Activated CD4-positive, alpha-beta T cell treated with anti-CD3 and anti-CD28 coated beads for 4 hours (primary cell): Measurements from ENCODE around the gene PAIP1.
"Not testable (repeated sequence)": the region's sequence is repeated elsewhere in the genome, so short reads cannot be mapped to it uniquely, and the experiment has no call there.

Source experiments
- DNase-seq, 2 donors: peaks; one replicate each; pipeline ENCODE4 v3.0.0-alpha.2; 2020

PAIP1 gene

DNA sequence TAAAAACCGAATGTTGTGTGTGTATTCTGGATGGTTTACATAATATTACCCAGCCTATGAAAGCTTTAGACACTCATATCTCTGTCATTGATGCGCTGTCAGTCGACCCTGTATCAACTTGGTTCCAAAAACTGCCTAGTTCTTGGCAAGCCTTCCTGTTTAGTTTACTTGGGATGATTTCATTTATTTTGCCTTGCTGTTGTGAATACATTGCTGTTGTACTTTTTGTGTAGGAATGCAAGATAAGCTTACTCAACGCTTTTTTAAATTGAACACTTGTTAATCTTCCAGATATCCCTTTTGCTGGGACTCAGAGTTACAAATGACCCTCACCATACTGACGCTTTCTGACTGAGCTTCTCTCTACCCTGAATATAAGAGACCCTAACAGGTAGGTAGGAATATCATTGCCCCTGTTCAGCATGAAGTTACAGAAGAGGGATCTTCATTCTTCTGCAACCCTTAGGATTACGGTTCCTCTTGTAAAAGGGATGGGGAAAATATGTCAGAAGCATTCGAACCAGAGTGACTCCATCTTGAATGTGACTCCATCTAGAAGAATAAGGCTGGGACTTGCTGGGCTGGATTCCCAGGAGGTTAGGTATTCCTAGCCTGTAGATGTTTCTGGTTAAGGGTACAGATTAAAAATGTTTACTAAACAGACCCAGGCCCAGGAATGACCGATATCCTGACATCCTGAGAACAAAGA is 13.7 kb upstream of the PAIP1 start:
- no peak for DNase-seq

DNA sequence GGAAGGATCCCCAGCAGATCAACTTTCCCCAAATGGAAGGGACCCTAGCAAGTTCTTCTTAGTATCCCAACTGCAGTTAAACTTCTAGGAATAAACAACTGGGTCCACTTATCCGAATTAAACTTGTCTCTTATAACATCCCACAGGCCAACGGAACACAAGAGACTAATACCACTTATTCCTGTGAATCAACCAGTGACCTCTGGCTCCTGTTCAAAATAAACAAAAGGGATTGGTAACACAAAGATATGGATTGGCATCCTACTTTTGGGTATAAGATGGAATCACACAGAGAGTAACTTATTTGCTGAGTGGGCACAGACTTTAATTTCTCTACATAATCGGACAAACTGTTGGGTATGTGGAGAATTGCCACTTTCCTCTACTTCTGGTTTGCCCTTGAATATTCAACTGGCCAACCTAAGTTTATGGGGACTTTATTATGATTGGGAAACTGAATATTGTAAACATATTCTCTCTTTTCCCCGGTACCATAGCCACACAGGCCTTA is 12.4 kb upstream of the PAIP1 start:
- no peak for DNase-seq

DNA sequence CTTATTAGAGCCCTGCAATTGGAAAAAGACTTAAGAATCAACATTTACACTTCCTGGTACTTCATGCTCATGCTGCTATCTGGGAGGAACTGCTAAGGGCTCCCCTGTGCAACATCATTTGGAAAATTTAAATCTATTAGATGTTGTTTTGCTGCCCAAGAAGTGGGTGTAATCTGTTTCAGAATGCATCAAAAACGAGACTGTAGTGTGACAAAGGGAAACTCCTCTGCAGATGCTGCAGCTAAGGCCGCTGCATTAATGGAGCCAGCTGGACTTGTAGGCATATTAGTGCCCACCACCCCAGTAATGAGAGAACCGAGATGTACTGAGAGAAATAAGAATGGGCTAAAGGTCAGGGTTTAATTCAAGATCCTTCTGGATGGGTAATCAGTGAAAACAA is 11.1 kb upstream of the PAIP1 start:
- DNase-seq, result no peak

DNA sequence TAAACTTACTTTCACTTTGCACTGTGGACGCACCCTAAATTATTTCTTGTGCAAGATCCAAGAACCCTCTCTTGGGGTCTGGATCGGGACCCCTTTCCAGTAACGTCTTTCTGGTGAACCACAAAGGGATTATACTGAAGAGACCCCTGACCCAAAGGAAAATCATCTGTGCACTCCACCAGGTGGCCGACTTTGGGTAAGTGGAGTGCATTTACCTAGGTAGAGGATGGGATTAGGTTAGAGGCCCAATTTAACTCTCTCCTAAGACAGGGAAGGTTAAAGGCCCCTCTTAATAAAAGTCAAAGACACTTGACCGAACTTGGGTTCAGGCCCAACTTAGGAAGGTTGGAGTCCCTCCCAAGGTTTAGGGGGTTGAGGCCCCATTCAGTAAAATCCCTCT is 8.2 kb upstream of the PAIP1 start:
- DNase-seq, result no peak

DNA sequence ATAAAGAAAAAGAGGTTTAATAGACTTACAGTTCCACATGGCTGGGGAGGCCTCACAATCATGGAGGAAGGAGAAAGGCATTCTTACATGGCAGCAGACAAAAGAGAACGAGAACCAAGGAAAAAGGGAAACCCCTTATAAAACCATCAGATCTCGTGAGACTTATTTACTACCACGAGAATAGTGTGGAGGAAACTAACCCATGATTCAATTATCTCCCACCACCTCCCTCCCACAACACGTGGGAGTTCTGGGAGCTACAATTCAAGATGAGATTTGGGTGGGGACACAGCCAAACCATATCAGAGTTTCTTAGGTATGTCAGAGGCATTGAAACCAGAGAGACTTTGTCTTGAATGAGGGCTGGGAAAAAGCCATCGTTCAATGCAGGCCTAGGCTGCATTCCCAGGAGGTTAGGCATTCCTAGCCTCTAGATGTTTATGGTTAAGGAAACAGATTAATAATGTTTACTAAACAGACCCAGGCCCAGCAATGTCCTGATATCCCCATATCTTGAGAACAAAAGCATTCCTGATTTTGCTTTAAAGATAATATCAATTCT is 7.5 kb upstream of the PAIP1 start:
- no peak for DNase-seq

DNA sequence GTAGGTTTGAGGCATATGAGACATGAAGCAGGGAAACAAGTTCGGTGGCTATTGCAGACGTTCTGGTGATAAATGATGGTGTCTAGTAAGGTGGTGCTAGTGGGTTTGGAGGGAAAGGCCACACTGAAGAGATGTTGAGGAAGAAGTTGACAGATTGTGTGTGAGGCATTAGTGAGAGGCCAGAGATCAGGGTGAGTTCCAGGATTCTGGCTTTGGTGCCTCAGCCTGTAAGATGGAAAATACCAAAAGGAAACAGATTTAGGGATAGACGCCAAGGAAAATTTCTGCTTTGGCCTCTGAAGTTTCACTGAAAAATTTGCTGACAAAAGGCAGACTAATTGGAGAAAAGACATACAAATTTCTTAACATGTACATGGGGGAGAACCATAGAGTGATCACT is 6.4 kb upstream of the PAIP1 start:
- no peak for DNase-seq

DNA sequence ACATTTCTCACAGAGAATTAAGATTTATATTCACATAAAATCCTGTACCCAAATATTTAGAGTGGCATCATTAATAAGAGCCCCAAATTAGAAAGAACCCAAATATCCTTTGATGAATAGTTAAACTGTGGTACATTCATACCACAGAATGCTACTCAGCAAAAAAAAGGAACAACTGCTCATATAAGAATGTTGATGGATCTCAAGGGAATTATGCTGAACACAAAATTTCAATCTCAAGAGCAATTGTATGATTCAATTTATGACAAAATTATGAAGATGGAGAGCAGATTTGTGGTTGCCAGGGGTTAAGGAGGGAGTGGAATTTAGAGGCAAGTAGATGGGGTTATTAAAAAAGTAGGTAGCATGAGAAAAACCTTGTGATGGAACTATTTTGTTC is 4.5 kb upstream of the PAIP1 start:
- no peak for DNase-seq

DNA sequence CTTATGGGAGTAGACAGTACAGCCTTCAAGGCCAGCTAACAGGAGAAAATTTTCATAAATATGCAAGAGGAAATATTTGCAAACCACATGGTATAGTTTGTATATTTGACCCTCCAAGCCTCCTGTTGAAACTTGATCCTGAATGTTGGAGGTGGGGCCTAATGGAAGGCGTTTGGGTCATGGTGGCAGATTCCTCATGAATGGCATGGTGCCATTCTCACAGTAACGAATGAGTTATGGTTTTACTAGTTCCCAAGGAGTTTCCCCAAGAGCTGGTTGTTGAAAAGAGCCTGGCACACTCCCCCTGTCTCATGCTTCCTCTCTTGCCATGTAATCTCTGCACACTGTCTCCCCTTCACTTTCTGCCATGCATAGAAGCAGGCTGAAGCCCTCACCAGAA is 3.3 kb upstream of the PAIP1 start:
- no peak for DNase-seq

DNA sequence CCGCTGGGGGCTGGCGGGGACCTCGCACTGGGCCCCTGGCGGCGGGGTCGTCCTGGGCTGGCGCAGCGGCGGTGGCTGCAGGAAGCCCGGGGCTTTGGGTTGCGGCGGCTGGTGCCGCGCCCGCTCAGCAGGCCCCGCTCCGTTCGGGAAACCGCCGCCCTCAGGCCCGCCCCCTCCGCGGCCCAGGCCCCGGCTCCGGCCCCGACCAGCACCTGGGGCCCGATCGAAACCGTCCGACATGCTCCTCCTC is 345 bp downstream of the PAIP1 start:
- DNase-seq, result not testable (repeated sequence)

DNA sequence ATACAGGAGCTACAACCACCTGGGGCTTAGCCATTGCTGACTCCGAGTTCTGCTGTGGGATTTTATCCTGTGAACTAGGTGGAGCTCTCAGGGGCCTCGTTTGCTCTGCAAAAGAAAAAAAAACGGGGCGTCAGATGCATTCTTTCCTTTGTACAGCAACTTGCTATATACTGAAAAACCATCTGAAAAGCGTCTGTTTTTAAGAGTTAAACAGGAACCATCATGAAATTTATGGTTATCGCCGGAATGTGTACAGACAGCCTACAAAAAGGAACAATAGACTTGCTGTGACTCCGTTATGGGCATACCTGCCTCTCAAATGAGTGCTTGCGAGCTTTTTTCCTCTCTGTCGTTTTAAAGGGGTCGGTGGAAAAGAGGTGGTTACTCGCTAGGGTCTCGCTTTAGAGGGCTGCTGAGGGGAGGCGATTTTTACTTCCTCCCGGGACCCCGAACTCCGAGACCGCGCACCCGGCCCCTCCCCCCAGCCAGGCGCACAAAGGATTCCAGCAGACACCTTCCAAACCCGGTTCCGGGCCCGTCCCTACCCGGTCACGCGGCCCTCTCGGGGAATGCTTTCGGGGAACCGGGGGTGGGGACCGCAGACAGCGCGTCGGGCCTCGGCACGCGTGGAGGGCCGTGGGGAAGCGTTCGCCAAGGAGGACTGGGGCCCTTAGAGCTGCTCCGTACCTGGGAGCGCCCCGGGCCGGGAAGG is 826 bp downstream of the PAIP1 start:
- peak; percentile 54 to 61 for DNase-seq

DNA sequence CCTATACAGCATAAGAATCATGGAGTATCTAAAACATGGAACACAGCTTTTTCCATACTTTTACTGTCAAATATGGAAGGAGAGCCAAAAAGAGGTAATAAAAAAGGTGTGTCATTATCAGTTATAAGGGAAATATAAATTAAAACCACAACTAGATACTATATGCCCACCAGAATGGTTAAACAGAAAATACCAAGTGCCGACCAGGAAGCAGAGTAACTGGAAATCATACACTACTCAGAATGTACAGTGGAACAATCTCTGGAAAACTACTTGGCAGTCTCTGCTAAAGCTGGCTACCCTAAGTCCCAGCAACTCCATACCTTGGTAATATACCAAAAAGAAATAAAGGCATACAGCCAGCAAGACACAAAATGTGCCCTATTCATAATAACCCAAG is 2.4 kb downstream of the PAIP1 start:
- no peak for DNase-seq

DNA sequence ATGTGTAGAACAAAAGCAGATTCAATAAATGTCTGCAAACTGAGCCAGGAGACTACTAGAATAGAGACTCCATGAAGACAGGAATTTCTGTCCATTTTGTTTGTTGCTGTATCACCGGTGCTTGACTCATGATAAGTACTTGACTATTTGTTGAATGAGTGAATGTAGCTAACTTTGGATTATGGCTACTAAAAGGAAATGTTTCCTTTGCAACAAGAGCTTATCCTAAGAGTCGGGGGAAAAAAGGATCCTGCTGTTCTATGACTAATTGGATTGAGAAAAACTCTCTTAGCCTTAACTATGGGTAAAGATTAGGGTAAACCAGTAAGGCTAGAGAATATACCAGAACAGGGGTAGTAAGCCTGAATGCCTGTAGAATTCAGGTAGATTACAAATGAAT is 3.5 kb downstream of the PAIP1 start:
- DNase-seq, result no peak

DNA sequence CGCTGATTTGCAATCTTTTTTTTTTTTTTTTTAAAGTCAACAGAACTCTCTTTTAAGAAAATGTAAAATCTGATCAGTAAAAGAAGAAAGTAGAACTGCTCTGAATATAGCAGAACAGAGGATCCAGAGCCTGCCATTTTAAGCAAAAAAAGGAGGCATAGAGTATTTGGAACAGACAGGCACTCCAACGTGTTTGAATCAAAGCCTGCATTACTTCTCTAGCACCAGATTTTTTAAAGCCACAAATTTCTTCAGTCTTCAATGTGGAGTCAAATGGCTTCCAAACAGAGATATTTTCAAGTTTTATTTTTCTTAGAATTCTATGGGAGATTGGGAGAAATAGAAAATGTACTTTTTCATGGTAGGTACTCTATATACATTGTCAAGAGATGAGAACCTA is 5.1 kb downstream of the PAIP1 start:
- DNase-seq, result no peak

DNA sequence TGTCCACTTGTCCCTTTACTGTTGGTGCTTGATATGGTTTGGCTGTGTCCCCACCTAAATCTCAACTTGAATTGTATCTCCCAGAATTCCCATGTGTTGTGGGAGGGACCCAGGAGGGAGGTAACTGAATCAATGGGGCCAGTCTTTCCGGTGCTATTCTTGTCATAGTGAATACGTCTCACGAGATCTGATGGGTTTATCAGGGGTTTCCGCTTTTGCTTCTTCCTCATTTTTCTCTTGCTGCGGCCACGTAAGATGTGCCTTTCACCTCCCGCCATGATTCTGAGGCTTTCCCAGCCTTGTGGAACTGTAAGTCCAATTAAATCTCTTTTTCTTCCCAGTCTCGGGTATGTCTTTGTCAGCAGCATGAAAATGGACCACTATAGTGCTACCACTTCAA is 7.6 kb downstream of the PAIP1 start:
- not testable (repeated sequence) for DNase-seq

DNA sequence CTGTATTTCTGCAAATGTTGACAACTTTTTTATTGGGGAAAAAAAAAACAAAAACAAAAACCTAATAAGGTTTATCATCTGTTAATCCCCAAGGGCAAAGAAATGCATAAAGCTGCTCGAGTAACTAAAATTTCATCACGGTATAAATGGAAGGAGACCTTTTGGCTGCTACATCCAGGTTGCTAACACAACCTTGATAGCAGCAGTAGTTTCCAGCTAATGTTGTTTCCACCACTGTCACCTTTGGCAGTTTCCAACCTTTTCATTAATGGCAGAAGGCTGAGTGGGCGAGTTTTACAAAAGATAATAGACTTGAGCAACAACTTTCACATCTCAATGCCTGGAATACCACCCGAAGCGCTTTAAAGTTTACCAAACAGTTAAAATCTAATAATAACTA is 8.5 kb downstream of the PAIP1 start:
- no peak for DNase-seq

DNA sequence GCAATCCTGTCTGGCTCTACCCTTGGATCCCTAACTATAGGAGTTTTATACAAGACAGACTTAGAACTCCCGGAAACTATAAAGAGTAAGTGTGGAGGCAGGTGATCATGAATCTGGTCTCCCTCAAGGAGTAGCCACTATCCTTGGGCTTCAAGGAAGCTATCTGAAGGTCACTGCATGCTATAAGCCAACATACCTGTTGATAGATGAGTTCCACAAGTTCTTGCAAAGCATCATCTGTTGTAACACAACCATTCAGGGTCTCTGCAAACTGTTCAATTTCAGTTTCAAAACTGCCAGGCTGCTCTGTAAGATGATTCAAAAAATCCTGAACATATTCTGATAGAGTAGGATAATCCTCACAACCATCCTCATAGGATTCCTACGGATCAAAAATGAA is 9.3 kb downstream of the PAIP1 start:
- no peak for DNase-seq

DNA sequence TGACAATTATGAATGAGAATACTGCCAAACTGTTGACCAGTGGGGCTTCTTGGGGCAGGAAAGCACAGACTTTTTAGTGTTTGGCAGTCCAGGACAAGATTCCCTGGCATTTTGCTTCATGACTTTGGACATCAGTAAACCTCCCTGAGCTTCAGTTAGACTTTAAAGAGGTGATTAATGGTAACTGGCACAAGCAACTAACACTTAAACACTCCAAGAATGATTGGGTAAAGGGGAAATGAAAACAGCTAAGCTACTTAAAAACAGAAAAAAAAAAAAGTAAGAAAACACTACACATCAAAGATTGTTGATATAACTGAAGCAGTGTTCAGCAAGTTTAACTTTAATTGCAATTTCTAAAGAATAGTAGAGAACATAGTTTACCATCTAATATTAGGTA is 13.4 kb downstream of the PAIP1 start:
- DNase-seq, result no peak

DNA sequence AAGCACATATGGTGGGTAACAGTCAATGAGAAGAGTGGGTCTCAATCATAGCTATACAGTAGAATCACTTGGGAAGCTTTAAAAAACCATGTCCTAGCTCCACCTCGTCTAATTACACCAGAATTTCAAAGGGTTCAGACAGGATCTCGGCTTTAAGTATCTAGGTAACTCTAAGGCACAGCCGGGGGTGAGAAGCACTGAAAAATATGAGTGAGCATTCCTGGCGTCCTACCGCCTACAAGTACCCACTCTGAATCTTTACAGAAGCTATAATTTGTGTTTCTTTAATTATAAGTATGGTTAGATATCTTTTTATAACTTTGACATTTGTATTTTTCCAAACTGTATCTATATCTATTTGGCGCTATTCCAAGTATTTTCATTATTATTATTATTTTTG is 16.1 kb downstream of the PAIP1 start:
- DNase-seq, result no peak

DNA sequence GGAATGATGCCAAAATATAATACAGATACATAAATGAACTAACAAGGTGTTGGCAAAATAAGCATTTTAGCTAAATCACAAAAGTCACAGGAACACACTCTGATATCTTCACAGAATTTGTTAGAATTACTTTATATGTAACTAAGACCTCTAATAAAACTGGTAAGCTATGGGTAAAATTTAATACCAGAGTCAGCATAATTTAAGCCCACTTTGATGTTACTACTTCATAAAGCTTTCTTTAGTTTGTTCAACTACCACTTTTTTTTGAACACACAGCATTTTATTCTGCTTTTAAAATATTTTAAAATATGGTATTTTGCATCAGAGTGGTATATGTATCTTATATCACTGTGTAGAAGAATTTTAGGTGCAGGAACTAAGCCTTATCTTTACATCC is 19.9 kb downstream of the PAIP1 start:
- DNase-seq, result no peak

DNA sequence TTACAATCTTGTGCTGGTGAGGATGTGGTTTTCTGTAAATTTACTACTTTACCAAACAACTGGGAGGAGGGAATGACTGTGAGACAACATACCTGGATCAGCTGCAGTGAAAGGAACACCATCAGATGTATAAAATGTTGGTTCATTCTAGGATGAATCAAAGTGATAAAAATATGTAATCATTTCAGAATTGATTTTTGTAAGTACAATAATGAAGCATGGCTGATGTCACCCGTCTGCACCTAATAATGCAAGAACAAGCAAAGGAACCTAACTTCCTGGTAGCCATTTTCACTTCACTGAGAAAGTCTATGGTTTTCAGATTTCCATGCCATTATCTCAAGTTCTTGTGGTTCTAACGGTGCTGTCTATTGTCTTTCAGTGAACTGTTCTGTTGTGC is 23.2 kb downstream of the PAIP1 start:
- no peak for DNase-seq

DNA sequence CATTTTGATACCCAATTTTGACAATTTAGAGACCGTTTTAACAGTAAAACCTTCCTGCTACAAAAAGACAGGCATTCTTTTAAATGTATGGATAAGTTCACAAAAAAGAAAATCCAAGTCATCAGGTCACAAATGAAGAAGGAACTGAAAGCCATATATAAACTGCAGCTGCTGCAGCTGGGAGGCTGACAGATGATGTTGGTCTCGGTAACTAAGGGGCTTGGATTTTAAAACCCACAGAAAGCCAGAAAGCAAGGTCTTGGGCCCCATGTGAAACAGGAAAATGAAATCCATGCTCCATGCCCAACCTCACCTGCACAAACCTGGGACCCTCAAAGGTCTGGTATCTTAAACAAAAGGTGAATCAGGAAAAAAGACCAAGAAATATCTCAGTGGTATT is 26.2 kb downstream of the PAIP1 start:
- DNase-seq, result no peak

DNA sequence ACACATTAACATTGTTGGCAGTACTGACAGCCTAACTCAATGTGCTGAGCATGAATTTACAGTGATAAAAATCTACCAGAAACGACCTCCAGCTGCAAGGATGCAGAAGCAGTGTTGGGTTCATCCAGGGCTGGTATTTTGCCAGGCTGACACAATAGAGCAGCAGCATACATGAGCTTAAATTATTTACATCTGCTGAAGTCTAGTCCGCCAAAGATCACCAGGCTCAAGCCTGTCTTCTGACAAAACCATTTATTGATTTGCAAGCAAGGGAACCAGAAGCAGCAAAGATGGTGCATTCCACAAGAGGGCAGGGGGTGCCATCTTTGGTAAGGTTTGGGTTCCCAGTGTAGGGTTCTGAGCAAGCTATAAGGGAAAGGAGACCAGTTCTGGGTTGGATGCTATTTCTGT is 33.2 kb downstream of the PAIP1 start:
- DNase-seq, result no peak

DNA sequence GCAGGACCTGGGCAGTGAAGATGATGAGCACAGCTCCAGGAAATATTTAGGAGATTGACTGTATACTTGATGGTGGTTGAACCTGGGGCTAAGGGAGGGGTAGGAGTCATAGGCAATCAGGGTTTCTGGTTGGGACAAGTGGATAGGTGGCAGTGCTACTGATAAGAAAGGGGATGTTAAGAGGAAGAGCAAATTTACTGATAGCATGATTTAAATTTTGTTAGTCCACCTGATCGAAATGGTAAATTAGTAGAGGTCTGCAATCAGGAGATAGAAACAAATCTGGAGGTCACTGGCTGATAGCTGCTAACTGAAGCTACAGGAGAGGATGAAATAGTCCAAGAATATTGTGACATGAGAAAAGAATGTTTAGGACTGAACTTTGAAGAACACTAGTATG is 36.3 kb downstream of the PAIP1 start:
- DNase-seq, result no peak

DNA sequence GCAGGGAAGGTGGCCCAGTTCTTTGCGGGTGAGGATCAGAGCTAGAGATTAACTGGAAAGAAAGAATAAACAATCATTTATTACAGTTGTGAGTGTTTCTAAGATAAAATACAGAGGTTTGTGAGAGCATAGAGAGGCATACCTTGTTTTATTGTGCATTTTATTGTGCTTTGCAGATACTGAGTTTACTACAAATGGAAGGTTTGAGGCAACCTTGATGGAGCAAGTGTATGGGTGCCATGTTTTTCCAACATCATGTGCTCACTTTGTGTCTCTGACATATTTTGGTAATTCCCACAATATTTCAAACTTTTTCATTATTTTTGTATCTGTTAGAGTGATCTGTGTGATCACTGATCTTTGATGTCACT is 41.2 kb downstream of the PAIP1 start:
- DNase-seq, result no peak
